Activated T-cell treated with anti-CD3 and anti-CD28 coated beads for 4 hours (primary cell): Measurements from ENCODE around the gene ASPA.
"Not testable (repeated sequence)": the region's sequence is repeated elsewhere in the genome, so short reads cannot be mapped to it uniquely, and the experiment has no call there.

Source experiments
- DNase-seq: peaks from one replicate; pipeline ENCODE4 v3.0.0-alpha.2; 2020

ASPA gene

DNA sequence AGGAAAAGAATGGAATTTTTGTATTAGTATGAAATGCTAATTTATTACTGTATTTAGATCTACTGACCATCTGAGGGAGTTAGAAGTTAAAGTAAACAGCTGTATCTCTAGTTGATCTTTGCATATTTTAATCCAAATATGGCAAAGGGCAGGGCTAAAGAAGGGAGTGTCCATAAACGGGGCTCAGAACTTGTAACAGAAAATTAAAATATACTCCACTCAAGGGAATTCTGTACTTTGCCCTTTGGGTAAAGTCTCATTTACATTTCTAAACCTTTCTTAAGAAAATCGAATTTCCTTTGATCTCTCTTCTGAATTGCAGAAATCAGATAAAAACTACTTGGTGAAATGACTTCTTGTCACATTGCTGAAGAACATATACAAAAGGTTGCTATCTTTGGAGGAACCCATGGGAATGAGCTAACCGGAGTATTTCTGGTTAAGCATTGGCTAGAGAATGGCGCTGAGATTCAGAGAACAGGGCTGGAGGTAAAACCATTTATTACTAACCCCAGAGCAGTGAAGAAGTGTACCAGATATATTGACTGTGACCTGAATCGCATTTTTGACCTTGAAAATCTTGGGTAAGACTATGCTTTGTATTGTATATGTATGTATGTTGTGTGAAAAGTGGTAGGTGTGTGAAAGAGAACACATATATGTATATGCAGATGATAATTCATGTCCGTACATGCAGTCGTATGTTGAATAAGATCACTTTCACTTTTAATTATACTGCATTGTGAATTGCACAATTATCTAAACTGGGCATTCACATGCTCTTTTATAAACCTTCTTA is at the start of gene ASPA:
Gene ASPA (plus strand): TSS at position 186 of the 799 bp plus-strand sequence. CDS start 163 bp downstream, at position 349.
- no peak for DNase-seq

DNA sequence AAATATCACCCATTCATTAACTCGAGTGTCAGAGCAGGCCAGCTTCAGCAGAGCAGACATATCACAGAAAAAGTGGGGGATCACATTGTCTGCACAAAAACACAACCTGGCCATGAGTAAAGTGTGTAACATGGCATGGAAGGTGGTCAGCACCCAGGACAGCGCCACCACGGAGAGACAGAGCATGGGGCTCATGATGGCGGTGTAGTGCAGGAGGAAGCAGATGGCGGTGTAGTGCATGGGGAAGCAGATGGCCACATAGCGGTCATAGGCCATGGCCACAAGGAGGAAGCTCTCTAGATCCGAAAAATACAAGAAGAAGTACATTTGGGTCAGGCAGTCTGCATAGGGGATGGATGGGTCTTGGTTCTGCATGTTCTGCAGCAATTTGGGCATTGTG is 42.6 kb upstream of the ASPA start:
- not testable (repeated sequence) for DNase-seq

DNA sequence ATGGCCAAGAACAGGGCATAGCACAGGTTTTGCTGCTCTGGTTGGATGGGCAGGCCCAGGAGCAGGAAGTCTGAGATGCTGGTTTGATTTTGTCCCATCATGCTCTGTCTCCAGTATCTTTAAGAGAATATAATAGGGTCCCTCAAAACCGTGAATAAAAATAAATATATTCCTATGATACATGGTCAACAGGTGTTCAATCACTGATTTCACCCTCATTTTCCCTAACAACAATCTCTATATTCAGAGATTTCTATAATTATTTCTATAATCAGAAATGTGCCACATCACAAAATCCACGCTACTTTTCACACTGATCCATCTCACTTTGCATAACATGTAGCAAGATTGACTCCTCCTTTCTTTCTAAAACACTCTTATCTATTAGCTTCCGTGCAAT is 42.1 kb upstream of the ASPA start, which contains the start of gene OR1E2:
Gene OR1E2 (minus strand): TSS at position 101 of the 400 bp plus-strand sequence. CDS start 0 bp downstream, at position 101.
- DNase-seq: no peak

- no peak for DNase-seq
These were observed 37.4 kb upstream of the ASPA start for GRCh38 chr17:3438368-3438767.

- no peak for DNase-seq
These were observed 35.3 kb upstream of the ASPA start for GRCh38 chr17:3440451-3440850.

DNA sequence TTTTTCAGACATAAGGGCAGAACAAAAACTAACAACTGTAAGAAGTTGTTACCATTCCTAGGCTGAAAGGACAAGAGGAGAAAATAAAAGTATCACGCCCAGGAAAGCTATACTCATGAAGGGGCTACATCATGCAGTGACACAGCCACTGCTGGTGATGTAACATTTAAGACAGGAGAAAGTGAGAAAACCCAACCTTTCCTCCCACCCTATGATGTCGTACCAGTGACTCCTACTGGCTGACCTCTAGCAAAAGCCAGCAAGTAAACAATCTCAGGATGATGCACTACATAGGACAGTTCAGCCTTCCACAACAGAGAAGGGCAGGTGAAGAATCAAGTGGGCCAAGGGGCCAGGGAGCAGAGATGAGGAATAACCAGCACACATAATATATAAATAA is 28.2 kb upstream of the ASPA start:
- DNase-seq: no peak

- DNase-seq: no peak
These were observed 27.6 kb upstream of the ASPA start for GRCh38 chr17:3448059-3448665.

- DNase-seq: not testable (repeated sequence)
These were observed 9.4 kb upstream of the ASPA start for GRCh38 chr17:3466355-3466754.

GRCh38 chr17:3469529-3469928 is 6.3 kb upstream of the ASPA start:
- no peak for DNase-seq

GRCh38 chr17:3471599-3471998 is 4.2 kb upstream of the ASPA start, which contains the start of gene SPATA22:
TSS of gene SPATA22 (minus strand) at chr17:3471819. CDS start at chr17:3469325, 2,494 bp downstream.
- no peak for DNase-seq

- DNase-seq: no peak
These were observed 3.7 kb upstream of the ASPA start for GRCh38 chr17:3472137-3472536.

DNA sequence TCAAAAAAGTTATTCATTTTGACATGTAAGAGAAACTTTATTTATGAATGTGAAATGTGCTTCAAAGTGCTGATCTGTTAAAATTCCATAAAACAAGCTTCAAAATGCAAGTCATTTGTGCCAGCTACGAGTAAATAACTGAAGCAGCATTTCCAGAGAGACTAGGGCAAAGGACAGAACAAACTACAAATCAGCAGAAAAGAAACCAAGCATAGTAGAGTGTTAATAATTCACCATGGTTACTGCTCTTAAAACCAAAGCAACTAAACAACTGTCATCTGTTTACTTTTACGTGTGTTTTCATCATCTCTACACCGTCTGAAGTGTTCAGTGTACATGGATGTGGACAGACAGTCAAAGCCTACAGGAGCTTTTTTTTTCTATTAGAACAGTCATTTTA is 1.6 kb upstream of the ASPA start:
- DNase-seq: no peak

DNA sequence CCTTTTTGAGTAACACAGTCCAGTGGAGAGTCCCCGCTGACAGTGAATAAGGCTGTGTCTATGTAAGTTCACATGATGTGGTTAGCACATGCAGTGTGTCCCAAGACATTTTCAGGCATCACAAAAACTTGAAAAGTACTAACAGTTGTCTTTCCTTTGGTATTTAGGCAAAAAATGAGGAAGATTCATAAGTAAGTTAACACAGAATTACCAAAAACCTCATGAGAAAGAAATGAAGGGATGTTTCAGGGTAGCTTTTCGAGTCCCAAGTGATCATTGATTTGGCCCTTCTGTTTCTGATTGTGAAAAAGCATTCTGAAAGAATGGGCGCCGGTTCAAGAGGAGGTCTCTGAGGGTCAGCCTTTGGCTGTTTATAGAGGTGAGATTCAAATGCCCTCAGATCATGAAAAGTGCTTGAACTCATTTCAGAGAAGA is 529 bp upstream of the ASPA start:
- DNase-seq: no peak

DNA sequence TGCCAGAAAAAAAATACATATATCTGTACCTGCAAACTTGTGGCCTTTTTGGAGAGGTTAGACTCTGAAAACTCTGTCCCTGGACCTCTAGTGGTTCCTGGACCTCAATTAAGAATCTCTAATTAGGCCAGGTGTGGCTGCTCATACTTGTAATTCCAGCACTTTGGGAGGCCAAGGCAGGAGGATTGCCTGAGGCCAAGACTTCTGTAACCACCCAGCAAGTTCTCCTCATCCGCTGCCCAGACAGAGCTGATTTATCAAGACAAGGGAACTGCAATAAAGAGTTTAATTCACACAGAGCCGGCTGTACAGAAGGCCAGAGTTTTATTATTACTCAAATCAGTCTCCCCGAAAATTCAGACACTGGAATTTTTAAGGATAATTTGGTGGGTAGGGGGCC is 4.2 kb downstream of the ASPA start:
- no peak for DNase-seq

- DNase-seq: no peak
These were observed 7.1 kb downstream of the ASPA start for GRCh38 chr17:3482852-3483251.

DNA sequence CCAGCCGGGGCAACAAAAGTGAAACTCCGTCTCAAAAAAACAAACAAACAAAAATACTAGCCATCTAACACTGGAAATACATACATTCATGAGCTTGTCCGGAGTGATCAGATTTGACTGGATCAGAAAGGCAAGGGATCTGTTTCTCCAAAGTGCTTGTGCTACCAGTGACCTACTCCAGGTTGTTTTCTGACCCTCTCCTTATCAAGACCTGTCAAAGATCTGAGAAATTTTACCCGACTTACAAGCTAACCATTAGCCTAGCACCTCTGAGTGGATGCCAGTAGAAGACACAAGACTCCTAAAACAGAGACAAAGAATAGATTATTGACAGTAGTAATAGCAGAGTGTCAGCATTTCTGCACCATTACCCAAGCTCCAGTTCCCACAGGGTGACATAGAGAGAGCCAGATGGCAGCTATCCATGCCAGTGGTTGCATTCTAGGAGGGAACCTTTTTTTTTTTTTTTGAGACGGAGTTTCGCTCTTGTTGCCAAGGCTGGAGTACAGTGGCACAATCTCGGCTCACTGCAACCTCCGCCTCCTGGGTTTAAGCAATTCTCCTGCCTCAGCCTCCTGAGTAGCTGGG is 9.8 kb downstream of the ASPA start:
- DNase-seq: no peak

GRCh38 chr17:3497101-3497500 is 21.3 kb downstream of the ASPA start:
- no peak for DNase-seq

DNA sequence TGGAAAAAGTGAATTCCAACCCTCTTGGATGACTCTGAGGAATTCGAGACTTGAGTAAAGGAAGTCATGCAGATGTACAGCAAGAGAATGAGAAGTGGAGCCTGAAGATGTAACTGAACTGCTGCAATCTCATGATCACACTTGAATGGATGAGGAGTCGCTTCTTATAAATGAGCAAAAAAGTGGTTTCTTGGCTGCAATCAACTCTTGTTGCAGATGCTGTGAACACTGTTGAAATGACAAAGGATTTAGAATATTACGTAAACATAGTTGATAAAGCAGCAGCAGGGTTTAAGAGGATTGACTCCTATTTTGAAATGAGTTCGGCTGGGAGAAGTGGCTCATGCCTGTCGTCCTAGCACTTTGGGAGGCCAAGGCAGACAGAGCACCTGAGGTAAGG is 25.5 kb downstream of the ASPA start:
- no peak for DNase-seq

- no peak for DNase-seq
These were observed 26.7 kb downstream of the ASPA start for GRCh38 chr17:3502466-3502865.

DNA sequence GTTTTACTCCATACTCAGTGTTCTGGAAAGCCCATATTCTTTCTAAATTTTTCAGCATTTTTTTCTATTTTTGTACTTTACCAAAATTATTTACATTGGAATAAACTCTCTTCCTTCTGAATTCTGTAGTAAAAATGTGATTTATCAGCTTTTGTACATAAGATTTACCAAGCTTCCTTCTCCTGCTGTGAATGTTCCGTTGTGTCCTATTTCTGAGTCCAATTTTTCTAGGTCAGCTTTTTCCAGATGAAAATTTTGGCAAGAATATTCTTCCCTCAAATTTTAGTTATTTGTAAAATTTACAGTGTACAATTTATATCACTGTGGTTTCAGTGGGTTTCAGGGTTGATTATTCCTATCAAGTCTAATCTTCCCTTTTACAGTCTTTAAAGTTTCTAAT is 27.5 kb downstream of the ASPA start:
- DNase-seq: no peak

DNA sequence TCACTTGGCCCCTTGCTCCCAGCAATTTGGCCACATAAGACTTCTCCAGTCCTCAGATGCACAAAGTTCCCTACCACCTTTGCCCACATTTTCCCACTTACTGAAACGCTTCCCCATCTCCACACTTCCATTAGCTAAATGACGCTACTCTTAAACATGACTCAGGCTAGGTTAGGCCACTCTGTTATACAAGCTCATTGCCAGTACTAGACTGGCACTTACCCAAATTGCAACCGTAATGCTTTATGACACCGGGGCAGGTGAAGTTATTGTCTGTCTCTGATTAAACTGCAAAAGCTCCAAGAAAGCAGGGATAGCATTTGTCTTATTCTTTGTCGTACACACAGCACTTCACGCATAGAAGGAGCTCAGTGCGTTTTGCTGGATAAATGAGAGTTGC is 29.2 kb downstream of the ASPA start:
- no peak for DNase-seq

DNA sequence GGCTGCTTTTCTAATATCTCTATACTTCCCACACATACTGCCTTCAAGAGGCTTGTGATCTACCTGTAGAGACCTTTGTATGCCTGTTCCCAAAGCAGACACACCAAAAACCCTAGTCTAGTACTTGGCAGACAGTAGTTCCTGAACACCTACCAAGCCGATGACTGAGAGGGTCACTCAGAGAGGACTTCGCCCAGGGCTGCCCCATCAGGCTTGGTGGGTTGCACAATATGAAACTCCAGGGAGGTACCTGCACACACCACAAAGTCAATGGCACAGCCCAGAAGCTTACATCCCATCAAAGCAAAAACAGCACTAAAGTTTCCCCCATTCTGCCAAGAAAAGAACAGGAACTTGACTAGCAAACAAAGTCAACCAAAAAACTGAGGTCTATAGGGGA is 30.3 kb downstream of the ASPA start:
- no peak for DNase-seq

GRCh38 chr17:3507071-3507470 is 31.3 kb downstream of the ASPA start:
- no peak for DNase-seq

GRCh38 chr17:3507869-3508268 is 32.1 kb downstream of the ASPA start:
- DNase-seq: no peak
